WI38 (cell line): ENCODE data around the gene VSTM5.

ENCODE experiments used
- H3K4me3 ChIP-seq: 2 replicates; pipeline ENCODE4 v1.5.1; 2011; ENCODE audit warnings: low read depth, mild to moderate bottlenecking, control low read depth, low read length
- TF ChIP-seq, protein P1 (sequence below): IDR thresholded peaks from 2 replicates; pipeline ENCODE4 v1.5.1; 2012; ENCODE audit warnings: low read depth, mild to moderate bottlenecking, control low read depth, low read length

VSTM5 gene

DNA sequence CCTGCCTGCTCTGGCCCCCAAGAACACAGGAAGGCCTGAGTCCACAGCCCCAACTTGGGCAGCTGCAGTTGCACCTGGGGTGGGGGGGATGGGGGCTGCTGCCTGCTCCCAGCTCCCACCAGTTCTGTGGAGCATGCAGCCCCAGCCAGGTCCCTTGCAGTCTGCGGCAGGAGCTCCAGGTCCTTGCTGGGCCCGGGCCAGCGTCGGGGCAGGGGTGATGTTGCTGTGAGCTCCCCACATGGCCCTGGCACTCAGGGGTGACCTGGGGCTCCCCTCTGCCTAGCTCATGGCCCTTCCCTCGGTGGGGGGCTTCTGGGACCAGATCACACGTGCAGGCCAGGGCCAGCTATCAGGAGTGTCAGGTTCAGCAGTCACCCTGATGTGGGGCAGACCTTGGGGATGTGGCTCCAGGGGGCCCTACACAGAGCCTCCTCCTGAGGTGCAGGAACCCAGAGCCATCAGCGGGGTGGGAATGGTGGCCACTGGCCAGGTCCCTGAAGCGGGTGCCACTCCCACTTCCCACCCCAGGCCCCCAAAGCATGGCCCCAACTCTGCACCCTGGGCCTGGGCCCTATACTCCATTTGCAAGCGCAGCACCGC lies 76.7 kb downstream of the VSTM5 start:
- H3K4me3 ChIP-seq: no peak overlapping the region
- TF ChIP-seq, protein P1, sequence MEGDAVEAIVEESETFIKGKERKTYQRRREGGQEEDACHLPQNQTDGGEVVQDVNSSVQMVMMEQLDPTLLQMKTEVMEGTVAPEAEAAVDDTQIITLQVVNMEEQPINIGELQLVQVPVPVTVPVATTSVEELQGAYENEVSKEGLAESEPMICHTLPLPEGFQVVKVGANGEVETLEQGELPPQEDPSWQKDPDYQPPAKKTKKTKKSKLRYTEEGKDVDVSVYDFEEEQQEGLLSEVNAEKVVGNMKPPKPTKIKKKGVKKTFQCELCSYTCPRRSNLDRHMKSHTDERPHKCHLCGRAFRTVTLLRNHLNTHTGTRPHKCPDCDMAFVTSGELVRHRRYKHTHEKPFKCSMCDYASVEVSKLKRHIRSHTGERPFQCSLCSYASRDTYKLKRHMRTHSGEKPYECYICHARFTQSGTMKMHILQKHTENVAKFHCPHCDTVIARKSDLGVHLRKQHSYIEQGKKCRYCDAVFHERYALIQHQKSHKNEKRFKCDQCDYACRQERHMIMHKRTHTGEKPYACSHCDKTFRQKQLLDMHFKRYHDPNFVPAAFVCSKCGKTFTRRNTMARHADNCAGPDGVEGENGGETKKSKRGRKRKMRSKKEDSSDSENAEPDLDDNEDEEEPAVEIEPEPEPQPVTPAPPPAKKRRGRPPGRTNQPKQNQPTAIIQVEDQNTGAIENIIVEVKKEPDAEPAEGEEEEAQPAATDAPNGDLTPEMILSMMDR: no peak

DNA sequence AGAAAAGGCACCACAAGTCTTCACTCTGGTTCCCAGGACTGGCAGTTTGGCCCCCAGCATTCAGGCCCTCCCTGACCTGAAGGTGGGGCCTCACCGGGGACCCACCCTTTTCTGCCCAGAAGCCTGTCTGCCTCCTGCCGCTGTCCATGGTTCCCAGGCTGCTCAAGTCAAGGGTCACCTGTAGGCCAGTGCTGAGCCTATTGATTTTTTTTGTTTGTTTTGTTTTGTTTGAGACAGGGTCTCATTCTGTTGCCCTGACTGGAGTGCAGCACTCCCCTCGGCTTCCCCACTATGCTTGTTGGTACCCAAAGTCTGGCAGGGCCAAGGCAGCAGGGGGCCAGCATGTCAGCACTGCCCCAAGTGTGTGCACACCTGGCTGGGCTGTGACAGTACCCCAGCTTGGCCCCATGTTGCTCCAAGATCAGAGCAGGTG lies 77.4 kb downstream of the VSTM5 start:
- TF ChIP-seq, protein P1: no peak
- H3K4me3 ChIP-seq: no peak overlapping the region

DNA sequence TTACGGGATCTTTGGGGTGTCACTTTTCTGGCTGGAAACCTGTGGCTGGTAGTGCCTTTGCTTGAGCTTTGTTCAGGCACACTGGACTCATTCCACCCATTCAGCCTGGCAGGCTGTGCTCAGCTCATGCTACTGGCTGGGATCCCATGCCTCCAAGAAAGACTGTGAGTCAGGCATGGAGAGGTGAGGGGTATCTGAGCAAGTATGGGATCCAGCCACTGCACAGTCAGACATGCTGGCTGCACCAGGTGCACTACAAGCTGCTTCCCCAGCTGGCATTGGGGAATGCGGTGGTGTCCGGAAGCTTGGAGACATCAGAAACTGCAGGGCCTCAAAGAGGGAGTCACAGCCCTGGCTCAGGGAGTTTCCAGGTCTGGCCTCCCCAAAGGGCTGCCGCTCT lies 78.3 kb downstream of the VSTM5 start:
- TF ChIP-seq, protein P1: no peak
- H3K4me3 ChIP-seq: no peak overlapping the region

DNA sequence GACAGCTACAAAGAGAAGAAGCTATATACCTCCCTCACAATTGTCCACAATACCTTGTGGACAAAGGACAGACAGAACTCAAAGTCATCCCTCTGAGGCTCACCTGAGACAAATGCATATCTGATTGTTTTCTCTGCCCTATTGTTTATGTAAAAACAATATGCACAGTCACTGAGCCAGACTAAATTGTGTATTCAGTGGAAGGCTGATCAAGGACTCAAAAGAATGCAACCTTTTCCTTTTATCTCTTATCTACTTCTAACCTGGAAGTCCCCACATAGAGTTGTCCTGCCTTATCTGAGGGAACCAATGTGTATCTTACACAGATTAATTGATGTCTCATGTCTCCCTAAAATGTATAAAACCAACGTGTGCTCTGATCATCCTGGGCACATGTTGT lies 80.3 kb downstream of the VSTM5 start:
- TF ChIP-seq, protein P1: no peak
- H3K4me3 ChIP-seq: no peak overlapping the region
